GM12878 (cell line): Measurements from ENCODE around the gene EEPD1. TPM values are rescaled to one million over a fixed set of nuclear protein-coding genes. Genes with fewer than 3 reads are reported as not detected.

Experiments
- ATAC-seq: fragments of 200-7000 bp; cut with Tn5 transposase; 3 replicates; pipeline ENCODE4 v1.9.1; 2020; ENCODE audit warnings: mild to moderate bottlenecking, moderate library complexity
- BruUV-seq: library from RNA; stranded (reverse); fragments of 400-500 nt; replicated peaks from 2 replicates; lab custom pipeline; 2021; lab: Mats Ljungman, UMichigan
- CTCF ChIA-PET: fragments of 300-600 bp; sonication (Branson Sonifier 250); formaldehyde crosslinking; extraction: SDS; loops from one replicate; lab custom pipeline; 2021; ENCODE audit warnings: inconsistent platforms; lab: Yijun Ruan, JAX
- POLR2A ChIA-PET: fragments of 350-600 bp; formaldehyde crosslinking; extraction: SDS; loops from one replicate; lab custom pipeline; 2021; ENCODE audit warnings: inconsistent platforms; lab: Charles Lee
- RAD21 ChIA-PET: fragments of 300-600 bp; sonication (Branson Sonifier 250); formaldehyde crosslinking; loops from one replicate; lab custom pipeline; 2023; ENCODE audit warnings: antibody characterized with exemption; ENCODE audit not compliant: unreplicated experiment; lab: Charles Lee
- SMC1A ChIA-PET: fragments of 300-600 bp; sonication (Branson Sonifier 250); formaldehyde crosslinking; loops from one replicate; lab custom pipeline; 2023; ENCODE audit not compliant: unreplicated experiment, uncharacterized antibody; lab: Charles Lee
- DNase-seq: peaks from one replicate; pipeline ENCODE4 v3.0.0-alpha.2; 2011; ENCODE audit warnings: low read depth, low spot score
- FAIRE-seq: peaks from 3 replicates; lab custom pipeline; 2011; peaks lifted over from hg19 to GRCh38; lab: Jason Lieb, UNC
- H2AFZ ChIP-seq: 2 replicates; pipeline ENCODE4 v1.6.0; 2011; ENCODE audit warnings: low read depth, low read length, control low read depth; ENCODE audit not compliant: control insufficient read depth
- H3K27ac ChIP-seq: 2 replicates; pipeline ENCODE4 v1.5.1; 2011; ENCODE audit warnings: control low read depth; ENCODE audit not compliant: control insufficient read depth, insufficient read depth
- H3K27me3 ChIP-seq, 2 experiments: replicated peaks in 1 of 2; 2 replicates each; pipeline versions ENCODE4 v1.6.0 to v1.6.1; 2011; ENCODE audit warnings: low read length in 1 of 2; ENCODE audit not compliant: control insufficient read depth in 2 of 2, insufficient read depth in 2 of 2
- H3K36me3 ChIP-seq, 2 experiments: 2 replicates each; pipeline ENCODE4 v1.5.1; 2011; ENCODE audit warnings: low read length in 1 of 2; ENCODE audit not compliant: control insufficient read depth in 2 of 2, insufficient read depth in 2 of 2
- H3K4me1 ChIP-seq: 2 replicates; pipeline ENCODE4 v1.6.1; 2011; ENCODE audit warnings: mild to moderate bottlenecking, low read length, moderate library complexity, mixed read lengths; ENCODE audit not compliant: control insufficient read depth, insufficient read depth
- H3K4me2 ChIP-seq: 2 replicates; pipeline ENCODE4 v1.6.0; 2011; ENCODE audit warnings: control low read depth; ENCODE audit not compliant: control insufficient read depth, insufficient read depth
- H3K4me3 ChIP-seq: fragments of 200-600 bp; sonication (generic); 2 replicates; pipeline ENCODE4 v1.5.1; 2016
- H3K79me2 ChIP-seq: 2 replicates; pipeline ENCODE4 v1.6.0; 2011; ENCODE audit warnings: low read length; ENCODE audit not compliant: control insufficient read depth, insufficient read depth
- H3K9ac ChIP-seq: 2 replicates; pipeline ENCODE4 v1.8.0; 2011; ENCODE audit warnings: low read length, control low read depth, mixed read lengths; ENCODE audit not compliant: control insufficient read depth, insufficient read depth
- H3K9me3 ChIP-seq: replicated peaks from 3 replicates; pipeline ENCODE4 v1.5.1; 2011; ENCODE audit warnings: mild to moderate bottlenecking, low read length; ENCODE audit not compliant: control insufficient read depth, insufficient read depth
- H4K20me1 ChIP-seq: 2 replicates; pipeline ENCODE4 v1.6.0; 2011; ENCODE audit not compliant: control insufficient read depth, insufficient read depth
- BHLHE40 ChIP-seq, 2 experiments: fragments of 450-650 bp in 1 of 2; IDR thresholded peaks; 2 replicates each; pipeline ENCODE4 v1.6.1; 2011 to 2017; ENCODE audit warnings: low read depth in 2 of 2, borderline replicate concordance in 1 of 2, improper control_type of control experiment in 1 of 2, low read length in 1 of 2, mild to moderate bottlenecking in 1 of 2
- BMI1 ChIP-seq: fragments of 450-650 bp; IDR thresholded peaks from 2 replicates; pipeline ENCODE4 v1.6.1; 2016; ENCODE audit warnings: mild to moderate bottlenecking, moderate library complexity, borderline replicate concordance
- CREB1 ChIP-seq: IDR thresholded peaks from 2 replicates; pipeline ENCODE4 v1.6.1; 2012; ENCODE audit warnings: low read depth, mild to moderate bottlenecking, inconsistent platforms
- EP300 ChIP-seq, 2 experiments: fragments of 150-350 bp in 1 of 2; IDR thresholded peaks; 2 replicates each; pipeline ENCODE4 v1.6.1; 2011 to 2012; ENCODE audit warnings: low read depth in 2 of 2, low read length in 2 of 2, borderline replicate concordance in 1 of 2, improper control_type of control experiment in 1 of 2, inconsistent platforms in 1 of 2; ENCODE audit not compliant: control insufficient read depth in 1 of 2
- FOXK2 ChIP-seq: fragments of 450-650 bp; IDR thresholded peaks from 2 replicates; pipeline ENCODE4 v1.6.1; 2017; ENCODE audit warnings: mild to moderate bottlenecking, moderate library complexity
- IKZF1 ChIP-seq: fragments of 450-650 bp; conservative IDR thresholded peaks from 2 replicates; pipeline ENCODE4 v1.6.1; 2017; ENCODE audit warnings: antibody characterized with exemption, mild to moderate bottlenecking
- JUNB ChIP-seq: IDR thresholded peaks from 2 replicates; pipeline ENCODE4 v1.6.1; 2016; ENCODE audit warnings: antibody characterized with exemption, mild to moderate bottlenecking
- JUND ChIP-seq: IDR thresholded peaks from 2 replicates; pipeline ENCODE4 v1.6.1; 2012; ENCODE audit warnings: low read depth, mild to moderate bottlenecking, low read length, improper control_type of control experiment, moderate library complexity
- MEF2B ChIP-seq: fragments of 450-650 bp; IDR thresholded peaks from 2 replicates; pipeline ENCODE4 v1.6.1; 2018; ENCODE audit warnings: mild to moderate bottlenecking, moderate library complexity; ENCODE audit not compliant: partially characterized antibody, poor library complexity, severe bottlenecking
- MTA2 ChIP-seq: fragments of 450-650 bp; IDR thresholded peaks from 2 replicates; pipeline ENCODE4 v1.6.1; 2016; ENCODE audit warnings: low read depth, mild to moderate bottlenecking, moderate library complexity
- MXI1 ChIP-seq: fragments of 150-350 bp; IDR thresholded peaks from 2 replicates; pipeline ENCODE4 v1.6.1; 2011; ENCODE audit warnings: low read depth, mild to moderate bottlenecking, inconsistent platforms, low read length, improper control_type of control experiment
- NR2F1 ChIP-seq: fragments of 450-650 bp; conservative IDR thresholded peaks from 2 replicates; pipeline ENCODE4 v1.6.1; 2017; ENCODE audit warnings: mild to moderate bottlenecking
- PML ChIP-seq: IDR thresholded peaks from 2 replicates; pipeline ENCODE4 v1.6.1; 2012; ENCODE audit warnings: low read length, inconsistent platforms
- SRF ChIP-seq, 2 experiments: IDR thresholded peaks; 2 replicates each; pipeline ENCODE4 v1.6.1; 2011; ENCODE audit warnings: low read depth in 2 of 2, low read length in 2 of 2, mild to moderate bottlenecking in 1 of 2, moderate library complexity in 1 of 2
- TBL1XR1 ChIP-seq: IDR thresholded peaks from 2 replicates; pipeline ENCODE4 v1.6.1; 2012; ENCODE audit warnings: low read depth, low read length, improper control_type of control experiment
- WGBS: methylation state at CpG from one replicate; pipeline ENCODE4 v1.1.6; 2016; ENCODE audit warnings: low lambda C conversion rate; ENCODE audit not compliant: insufficient replicate concordance, insufficient coverage; ENCODE audit errors: missing lambda C conversion rate; 5-methylcytosine and 5-hydroxymethylcytosine counted together
- in situ Hi-C: fragments of 300-500 bp; cut with MboI; formaldehyde crosslinking; loops from 9 replicates; pipeline ENCODE4 v1.14.3; 2018; ENCODE audit warnings: mixed read lengths
- intact Hi-C: fragments of 100-400 bp; cut with micrococcal nuclease; formaldehyde crosslinking; loops from one replicate; pipeline ENCODE4 v1.14.2; 2022; ENCODE audit not compliant: unreplicated experiment
- polyA plus RNA-seq, 11 experiments: library from polyadenylated mRNA; depleted of rRNA in 4 of 11; unstranded in 6 of 11; stranded (reverse) in 5 of 11; fragments of >200 nt; fragmentation: Nextera tagmentation in 4 of 11; fragmentation: Illumina TruSeq in 1 of 11; extraction: Ambion mirVana in 4 of 11; extraction: Trizol in 1 of 11; gene quantifications; 1 replicate in 1 of 11; 2 replicates in 10 of 11; pipeline versions ENCODE4 v1.2.1 to v1.2.3, GENCODE V29; 2011 to 2016; ENCODE audit warnings: inconsistent platforms in 2 of 11, missing spikeins in 2 of 11, low read depth in 1 of 11
- total RNA-seq, 4 experiments: library from RNA; depleted of rRNA in 3 of 4; stranded (reverse); fragments of >200 nt in 3 of 4; fragmentation: Illumina TruSeq in 1 of 4; extraction: Trizol in 1 of 4; gene quantifications; 2 replicates each; pipeline versions ENCODE4 v1.2.1 to v1.2.3, GENCODE V29; 2013 to 2021
- TF ChIP-seq, protein P1 (sequence below): fragments of 450-650 bp; IDR thresholded peaks from 2 replicates; pipeline ENCODE4 v1.6.1; 2017; ENCODE audit warnings: low read depth, mild to moderate bottlenecking, moderate library complexity
- TF ChIP-seq, protein P2 (sequence below): fragments of 450-650 bp; formaldehyde crosslinking; IDR thresholded peaks from 2 replicates; pipeline ENCODE4 v1.4.0; 2022; ENCODE audit warnings: mild to moderate bottlenecking, moderate library complexity
- TF ChIP-seq, protein P3 (sequence below): IDR thresholded peaks from 2 replicates; pipeline ENCODE4 v1.6.1; 2011; ENCODE audit warnings: mild to moderate bottlenecking, low read depth, low read length, moderate library complexity; ENCODE audit not compliant: insufficient replicate concordance

EEPD1 gene
- total and polyA plus RNA-seq, 10 of the 15 experiments (the other 5 are each of a cell fraction or from before 2014, with no cell fraction given): 0.24 to 2.8 (median 0.86) TPM; not detected in 1

DNA sequence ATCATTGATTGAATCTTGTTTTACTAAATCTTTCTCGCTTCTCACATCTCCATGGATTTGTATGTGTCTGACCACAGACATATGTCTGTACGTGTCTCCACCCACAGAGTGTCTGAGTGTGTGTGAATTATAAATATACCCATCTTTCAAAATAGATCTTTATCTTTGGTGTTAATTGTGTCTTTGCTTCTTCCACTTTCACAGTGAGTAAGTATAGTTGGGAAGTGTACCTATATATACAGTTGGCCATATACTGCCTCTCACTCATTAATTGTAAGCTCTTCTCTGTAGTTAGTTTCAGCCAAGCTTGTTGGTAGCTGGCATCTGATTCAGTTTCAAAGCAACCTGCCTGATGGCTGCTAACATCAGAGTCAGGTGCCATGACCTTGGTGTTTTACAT lies 18.4 kb downstream of the EEPD1 start:
- DNase-seq (peak; percentile 4), FAIRE-seq (no peak), ATAC-seq (peak; percentile 81)
- 5% methylated on average over 2 of the region's 2 CpGs for WGBS
- H3K79me2 ChIP-seq: no peaks in the 10 kb centered on the region
- ChIA-PET CTCF (interaction anchor here (0.9 to 1.5 kb wide), 8 partner anchors 10 to 116 kb away, joined by 3 to 5 read pairs (median 4); no protein-coding TSS in a partner anchor), SMC1A (interaction anchor here (0.7 to 4.9 kb wide), 12 partner anchors 9 to 443 kb away, joined by 3 to 36 read pairs (median 4); no protein-coding TSS in a partner anchor), POLR2A (interaction anchor here (0.5 to 1.4 kb wide), 9 partner anchors 10 to 110 kb away, joined by 3 to 5 read pairs (median 3); no protein-coding TSS in a partner anchor), RAD21 (interaction anchor here (1.0 to 1.7 kb wide), 5 partner anchors 11 to 116 kb away, joined by 3 to 8 read pairs (median 4); no protein-coding TSS in a partner anchor)
- no peak overlapping the region for H3K4me3 ChIP-seq
- no peak overlapping the region for H3K27ac ChIP-seq
- H3K4me2 ChIP-seq: no peak overlapping the region
- in situ Hi-C loops (no loop called here), intact Hi-C loops (no loop called here)
- H3K9me3 ChIP-seq: no peaks in the 10 kb centered on the region; the same call in 2 of the 3 replicates
- H4K20me1 ChIP-seq: no peaks in the 10 kb centered on the region
- H3K4me1 ChIP-seq: no peaks in the 10 kb centered on the region
- H2AFZ ChIP-seq: no peak overlapping the region
- no peak overlapping the region for H3K9ac ChIP-seq
- BruUV-seq: no TSS peak
- no peaks in the 10 kb centered on the region for H3K36me3 ChIP-seq
- H3K27me3 ChIP-seq: no peaks in the 10 kb centered on the region
- no peak for TF ChIP-seq MXI1
- TF ChIP-seq, protein P1, sequence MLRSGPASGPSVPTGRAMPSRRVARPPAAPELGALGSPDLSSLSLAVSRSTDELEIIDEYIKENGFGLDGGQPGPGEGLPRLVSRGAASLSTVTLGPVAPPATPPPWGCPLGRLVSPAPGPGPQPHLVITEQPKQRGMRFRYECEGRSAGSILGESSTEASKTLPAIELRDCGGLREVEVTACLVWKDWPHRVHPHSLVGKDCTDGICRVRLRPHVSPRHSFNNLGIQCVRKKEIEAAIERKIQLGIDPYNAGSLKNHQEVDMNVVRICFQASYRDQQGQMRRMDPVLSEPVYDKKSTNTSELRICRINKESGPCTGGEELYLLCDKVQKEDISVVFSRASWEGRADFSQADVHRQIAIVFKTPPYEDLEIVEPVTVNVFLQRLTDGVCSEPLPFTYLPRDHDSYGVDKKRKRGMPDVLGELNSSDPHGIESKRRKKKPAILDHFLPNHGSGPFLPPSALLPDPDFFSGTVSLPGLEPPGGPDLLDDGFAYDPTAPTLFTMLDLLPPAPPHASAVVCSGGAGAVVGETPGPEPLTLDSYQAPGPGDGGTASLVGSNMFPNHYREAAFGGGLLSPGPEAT: peak; percentile 32; the same call in 1 of the 2 replicates
- TF ChIP-seq BMI1: peak; percentile 53
- TF ChIP-seq MEF2B: peak; percentile 81
- TF ChIP-seq SRF (IDR thresholded peaks at IDR 0.05; ENCODE audit: low read depth in 2 of 2, low read length in 2 of 2): no peak
- peak; percentile 53 to 55; a peak in 2 of 4 replicates for TF ChIP-seq EP300 (IDR thresholded peaks at IDR 0.05; ENCODE audit: borderline replicate concordance in 1 of 2, control insufficient read depth in 1 of 2, low read depth in 2 of 2, low read length in 2 of 2)
- TF ChIP-seq FOXK2: no peak
- TF ChIP-seq NR2F1: 0 out of 2 replicates have a peak, but pooled peaks have one; percentile 39
- peak; percentile 78 for TF ChIP-seq IKZF1
- TF ChIP-seq CREB1: no peak
- no peak for TF ChIP-seq PML
- TF ChIP-seq, protein P2, sequence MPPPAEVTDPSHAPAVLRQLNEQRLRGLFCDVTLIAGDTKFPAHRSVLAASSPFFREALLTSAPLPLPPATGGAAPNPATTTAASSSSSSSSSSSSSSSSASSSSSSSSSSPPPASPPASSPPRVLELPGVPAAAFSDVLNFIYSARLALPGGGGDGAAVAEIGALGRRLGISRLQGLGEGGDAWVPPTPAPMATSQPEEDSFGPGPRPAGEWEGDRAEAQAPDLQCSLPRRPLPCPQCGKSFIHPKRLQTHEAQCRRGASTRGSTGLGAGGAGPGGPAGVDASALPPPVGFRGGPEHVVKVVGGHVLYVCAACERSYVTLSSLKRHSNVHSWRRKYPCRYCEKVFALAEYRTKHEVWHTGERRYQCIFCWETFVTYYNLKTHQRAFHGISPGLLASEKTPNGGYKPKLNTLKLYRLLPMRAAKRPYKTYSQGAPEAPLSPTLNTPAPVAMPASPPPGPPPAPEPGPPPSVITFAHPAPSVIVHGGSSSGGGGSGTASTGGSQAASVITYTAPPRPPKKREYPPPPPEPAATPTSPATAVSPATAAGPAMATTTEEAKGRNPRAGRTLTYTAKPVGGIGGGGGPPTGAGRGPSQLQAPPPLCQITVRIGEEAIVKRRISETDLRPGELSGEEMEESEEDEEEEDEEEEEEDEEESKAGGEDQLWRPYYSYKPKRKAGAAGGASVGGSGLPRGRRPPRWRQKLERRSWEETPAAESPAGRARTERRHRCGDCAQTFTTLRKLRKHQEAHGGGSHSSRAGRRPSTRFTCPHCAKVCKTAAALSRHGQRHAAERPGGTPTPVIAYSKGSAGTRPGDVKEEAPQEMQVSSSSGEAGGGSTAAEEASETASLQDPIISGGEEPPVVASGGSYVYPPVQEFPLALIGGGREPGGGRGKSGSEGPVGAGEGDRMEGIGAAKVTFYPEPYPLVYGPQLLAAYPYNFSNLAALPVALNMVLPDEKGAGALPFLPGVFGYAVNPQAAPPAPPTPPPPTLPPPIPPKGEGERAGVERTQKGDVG: no peak
- TF ChIP-seq BHLHE40 (IDR thresholded peaks at IDR 0.05; ENCODE audit: borderline replicate concordance in 1 of 2, low read depth in 2 of 2, low read length in 1 of 2): peak; percentile 24 to 65; a peak in 2 of 4 replicates
- TF ChIP-seq, protein P3, sequence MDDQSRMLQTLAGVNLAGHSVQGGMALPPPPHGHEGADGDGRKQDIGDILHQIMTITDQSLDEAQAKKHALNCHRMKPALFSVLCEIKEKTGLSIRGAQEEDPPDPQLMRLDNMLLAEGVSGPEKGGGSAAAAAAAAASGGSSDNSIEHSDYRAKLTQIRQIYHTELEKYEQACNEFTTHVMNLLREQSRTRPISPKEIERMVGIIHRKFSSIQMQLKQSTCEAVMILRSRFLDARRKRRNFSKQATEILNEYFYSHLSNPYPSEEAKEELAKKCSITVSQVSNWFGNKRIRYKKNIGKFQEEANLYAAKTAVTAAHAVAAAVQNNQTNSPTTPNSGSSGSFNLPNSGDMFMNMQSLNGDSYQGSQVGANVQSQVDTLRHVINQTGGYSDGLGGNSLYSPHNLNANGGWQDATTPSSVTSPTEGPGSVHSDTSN: no peak
- TF ChIP-seq TBL1XR1: 0 out of 2 replicates have a peak, but pooled peaks have one; percentile 26
- no peak for TF ChIP-seq JUND
- peak; percentile 98 for TF ChIP-seq MTA2
- 0 out of 2 replicates have a peak, but pooled peaks have one; percentile 10 for TF ChIP-seq JUNB
